GM18867 (cell line): ENCODE data around the gene ADAMTS13.

Experiments
- ATAC-seq: cut with Tn5 transposase; IDR thresholded peaks from one replicate; pipeline ENCODE4 v1.9.1; 2021; ENCODE audit warnings: mild to moderate bottlenecking, moderate library complexity; ENCODE audit not compliant: unreplicated experiment

ADAMTS13 gene

DNA sequence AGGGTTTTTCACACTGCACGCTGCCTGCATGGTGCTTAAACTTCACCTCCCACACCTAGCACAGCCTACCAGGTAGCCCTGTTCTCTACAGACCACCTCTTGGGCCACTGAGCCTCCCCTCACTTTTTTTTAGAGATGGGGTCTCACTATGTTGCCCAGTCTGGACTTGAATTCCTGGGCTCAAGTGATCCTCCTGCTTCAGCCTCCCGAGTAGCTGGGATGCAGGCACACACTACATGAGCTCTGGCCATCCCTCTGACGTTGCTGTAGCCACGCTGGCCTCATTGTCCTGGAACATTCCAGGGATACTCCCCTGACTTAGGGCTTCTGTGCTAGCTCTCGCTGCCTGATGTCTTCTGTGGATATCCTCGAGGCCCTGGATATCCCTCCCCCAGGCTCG is 30.4 kb downstream of the ADAMTS13 start:
- ATAC-seq, result no peak

DNA sequence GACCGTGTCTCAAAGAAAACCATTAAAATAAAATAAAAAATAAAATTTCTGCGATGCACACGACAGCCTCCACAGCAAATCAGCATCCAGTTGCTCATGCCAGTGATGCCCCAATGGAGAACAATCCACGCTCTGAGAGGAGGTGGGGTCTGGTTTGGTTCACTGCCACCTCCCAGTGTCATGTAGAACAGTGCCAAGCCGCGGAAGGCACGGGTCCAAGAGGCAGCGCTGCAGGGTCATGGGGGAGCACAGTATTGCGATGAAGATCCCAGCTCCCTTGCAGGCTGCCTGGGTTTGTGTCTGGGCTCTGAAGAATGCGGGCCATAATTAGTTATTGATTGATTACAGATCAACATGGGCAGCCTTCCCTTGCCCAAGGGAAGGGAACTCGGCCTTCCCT is 31.5 kb downstream of the ADAMTS13 start:
- ATAC-seq, result no peak

DNA sequence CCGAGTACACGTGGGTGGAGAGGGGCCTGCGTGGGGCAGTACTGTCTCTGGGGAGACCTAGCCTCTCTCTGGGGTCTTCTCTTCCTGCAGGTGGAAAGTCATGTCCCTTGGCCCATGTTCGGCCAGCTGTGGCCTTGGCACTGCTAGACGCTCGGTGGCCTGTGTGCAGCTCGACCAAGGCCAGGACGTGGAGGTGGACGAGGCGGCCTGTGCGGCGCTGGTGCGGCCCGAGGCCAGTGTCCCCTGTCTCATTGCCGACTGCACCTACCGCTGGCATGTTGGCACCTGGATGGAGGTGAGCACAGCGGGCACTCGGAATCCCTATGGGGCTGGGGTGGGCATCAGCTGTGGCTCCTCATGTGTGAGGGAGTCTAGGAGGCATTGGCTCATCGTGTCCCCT is 32.2 kb downstream of the ADAMTS13 start:
- ATAC-seq, result no peak

DNA sequence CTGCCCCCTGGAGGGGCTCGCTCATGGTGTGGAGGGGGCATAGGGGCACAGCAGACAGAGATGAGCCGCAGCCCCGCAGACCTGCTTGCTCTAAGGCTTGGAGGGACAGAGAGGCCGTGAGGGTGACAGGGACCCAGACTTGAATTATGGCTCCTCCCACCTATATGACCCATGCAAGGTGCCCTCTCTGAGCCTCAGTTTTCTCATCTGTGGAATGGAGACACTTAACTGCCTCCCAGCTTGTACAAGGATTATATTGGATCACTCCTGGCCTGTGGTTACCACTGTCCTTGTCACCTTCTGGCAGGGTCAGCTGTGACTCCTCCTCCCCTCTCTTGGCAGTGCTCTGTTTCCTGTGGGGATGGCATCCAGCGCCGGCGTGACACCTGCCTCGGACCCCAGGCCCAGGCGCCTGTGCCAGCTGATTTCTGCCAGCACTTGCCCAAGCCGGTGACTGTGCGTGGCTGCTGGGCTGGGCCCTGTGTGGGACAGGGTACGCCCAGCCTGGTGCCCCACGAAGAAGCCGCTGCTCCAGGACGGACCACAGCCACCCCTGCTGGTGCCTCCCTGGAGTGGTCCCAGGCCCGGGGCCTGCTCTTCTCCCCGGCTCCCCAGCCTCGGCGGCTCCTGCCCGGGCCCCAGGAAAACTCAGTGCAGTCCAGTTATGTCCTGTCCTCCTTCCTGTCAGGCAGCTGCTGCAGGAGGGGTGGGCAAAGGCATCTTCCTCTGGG is 32.9 kb downstream of the ADAMTS13 start:
- no peak for ATAC-seq

DNA sequence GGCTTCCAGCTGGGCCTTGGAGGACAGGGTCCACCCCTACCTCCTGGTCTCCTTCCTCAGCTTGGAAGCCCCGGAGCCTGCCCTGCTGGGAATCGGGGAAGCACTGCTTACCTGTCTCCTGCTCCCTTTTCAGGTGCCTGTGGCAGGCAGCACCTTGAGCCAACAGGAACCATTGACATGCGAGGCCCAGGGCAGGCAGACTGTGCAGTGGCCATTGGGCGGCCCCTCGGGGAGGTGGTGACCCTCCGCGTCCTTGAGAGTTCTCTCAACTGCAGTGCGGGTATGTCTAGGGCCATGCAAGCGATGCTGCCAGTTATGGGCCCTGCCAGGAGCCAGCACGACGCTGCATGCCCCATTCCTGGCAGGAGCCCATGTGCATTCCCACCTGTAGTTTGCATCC is 33.8 kb downstream of the ADAMTS13 start:
- no peak for ATAC-seq

DNA sequence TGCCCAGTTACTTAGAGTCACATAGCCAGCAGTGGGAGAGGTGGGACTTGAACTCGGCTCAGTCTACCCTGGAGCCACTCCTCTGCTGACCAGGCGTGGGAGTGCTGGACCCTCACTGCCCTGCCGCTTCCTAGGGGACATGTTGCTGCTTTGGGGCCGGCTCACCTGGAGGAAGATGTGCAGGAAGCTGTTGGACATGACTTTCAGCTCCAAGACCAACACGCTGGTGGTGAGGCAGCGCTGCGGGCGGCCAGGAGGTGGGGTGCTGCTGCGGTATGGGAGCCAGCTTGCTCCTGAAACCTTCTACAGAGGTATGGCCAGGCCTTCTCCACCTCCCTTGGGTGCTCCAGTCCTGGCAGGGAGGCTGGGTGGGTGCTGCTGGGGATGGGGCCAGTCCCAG is 34.2 kb downstream of the ADAMTS13 start:
- ATAC-seq, result no peak

DNA sequence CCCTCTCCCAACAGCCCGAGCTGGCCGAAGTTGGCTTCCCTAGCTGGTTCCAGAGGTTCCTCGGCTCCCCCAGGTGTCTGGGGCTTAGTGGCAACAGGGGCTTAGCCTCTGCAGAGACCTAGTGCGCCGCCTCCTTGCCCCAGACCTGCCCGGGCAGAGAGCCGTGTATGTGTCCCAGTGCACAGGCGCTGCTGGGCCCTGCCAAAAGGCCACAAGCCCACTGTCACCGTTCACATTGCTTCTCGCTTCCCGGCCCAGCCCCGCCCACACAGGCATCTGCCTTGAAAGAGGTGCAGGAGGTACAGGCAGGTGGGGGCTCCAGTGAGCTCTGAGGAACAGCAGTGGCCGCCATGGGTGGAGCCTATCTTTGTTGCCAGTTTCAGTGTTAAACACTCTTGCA is 35.1 kb downstream of the ADAMTS13 start:
- no peak for ATAC-seq

DNA sequence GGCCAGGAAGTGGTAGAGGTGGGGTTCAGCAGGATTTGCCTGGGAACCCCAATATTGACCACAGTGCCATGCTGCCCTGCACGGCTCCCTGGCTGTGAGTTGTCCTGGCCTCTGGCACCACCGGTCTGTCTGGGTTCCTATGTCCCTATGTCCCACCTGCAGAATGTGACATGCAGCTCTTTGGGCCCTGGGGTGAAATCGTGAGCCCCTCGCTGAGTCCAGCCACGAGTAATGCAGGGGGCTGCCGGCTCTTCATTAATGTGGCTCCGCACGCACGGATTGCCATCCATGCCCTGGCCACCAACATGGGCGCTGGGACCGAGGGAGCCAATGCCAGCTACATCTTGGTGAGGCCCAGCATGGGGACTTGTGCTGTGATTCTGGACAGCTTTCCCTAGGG is 35.6 kb downstream of the ADAMTS13 start:
- no peak for ATAC-seq

DNA sequence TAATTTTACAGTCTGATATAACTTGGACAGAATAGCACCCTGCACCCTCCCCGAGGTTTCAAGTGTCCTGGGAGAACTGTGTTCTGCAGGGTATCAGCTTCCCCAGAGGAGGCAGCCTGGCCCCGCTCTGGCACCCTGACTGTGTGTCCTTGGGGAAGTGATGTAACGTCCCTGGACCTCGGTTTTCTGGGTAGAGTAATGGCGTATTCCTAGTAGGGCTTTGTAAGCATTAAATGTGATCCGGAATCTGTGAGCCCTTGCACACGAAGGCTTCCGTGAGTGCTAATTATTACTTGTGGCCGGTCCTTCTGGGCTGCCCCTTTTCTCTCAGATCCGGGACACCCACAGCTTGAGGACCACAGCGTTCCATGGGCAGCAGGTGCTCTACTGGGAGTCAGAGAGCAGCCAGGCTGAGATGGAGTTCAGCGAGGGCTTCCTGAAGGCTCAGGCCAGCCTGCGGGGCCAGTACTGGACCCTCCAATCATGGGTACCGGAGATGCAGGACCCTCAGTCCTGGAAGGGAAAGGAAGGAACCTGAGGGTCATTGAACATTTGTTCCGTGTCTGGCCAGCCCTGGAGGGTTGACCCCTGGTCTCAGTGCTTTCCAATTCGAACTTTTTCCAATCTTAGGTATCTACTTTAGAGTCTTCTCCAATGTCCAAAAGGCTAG is 36.6 kb downstream of the ADAMTS13 start:
- no peak for ATAC-seq

DNA sequence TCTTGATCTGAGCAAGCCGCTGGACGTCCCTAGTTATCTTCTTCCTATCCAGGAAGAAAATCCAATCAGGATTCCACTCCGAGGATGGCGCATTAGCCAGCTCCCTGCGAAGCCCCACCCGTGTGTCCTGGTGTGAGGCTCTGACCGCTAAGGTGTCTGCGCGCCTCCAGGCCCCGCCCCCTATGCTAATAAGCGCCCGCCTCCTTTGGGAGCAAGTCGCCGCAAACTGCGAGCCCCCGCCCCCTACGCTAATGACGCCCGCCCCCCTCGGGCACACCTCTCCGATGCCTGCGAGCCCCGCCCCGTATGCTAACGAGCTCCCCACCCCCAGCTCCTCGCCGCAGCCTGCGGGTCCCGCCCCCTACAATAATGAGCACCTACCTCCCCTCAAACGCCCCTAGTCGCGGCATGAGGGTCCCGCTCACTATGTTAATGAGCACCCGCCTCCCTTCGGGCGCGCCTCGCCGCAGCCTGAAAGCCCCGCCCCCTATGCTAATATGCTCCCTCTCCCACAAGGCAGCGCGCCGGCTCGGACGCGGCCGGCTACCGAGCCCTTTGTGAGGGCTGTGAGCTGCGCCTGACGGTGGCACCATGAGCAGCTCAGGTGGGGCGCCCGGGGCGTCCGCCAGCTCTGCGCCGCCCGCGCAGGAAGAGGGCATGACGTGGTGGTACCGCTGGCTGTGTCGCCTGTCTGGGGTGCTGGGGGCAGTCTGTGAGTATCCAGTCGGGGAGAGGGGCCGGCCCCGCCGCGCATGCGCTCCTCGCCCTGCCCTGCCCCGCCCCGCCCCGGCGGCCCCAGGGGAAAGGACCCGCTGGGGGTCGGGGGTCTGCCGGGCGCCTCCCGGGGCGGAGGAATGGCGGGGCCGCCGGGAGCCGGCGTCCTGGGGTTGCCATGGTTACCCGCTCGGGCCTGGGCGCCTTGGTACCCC is 37.6 kb downstream of the ADAMTS13 start, which contains the start of gene CACFD1:
Gene CACFD1, plus strand, starts transcription at position 503 of the 929 bp plus-strand sequence. Its CDS starts 89 bp downstream, at position 592.
- ATAC-seq, result peak; percentile 71

DNA sequence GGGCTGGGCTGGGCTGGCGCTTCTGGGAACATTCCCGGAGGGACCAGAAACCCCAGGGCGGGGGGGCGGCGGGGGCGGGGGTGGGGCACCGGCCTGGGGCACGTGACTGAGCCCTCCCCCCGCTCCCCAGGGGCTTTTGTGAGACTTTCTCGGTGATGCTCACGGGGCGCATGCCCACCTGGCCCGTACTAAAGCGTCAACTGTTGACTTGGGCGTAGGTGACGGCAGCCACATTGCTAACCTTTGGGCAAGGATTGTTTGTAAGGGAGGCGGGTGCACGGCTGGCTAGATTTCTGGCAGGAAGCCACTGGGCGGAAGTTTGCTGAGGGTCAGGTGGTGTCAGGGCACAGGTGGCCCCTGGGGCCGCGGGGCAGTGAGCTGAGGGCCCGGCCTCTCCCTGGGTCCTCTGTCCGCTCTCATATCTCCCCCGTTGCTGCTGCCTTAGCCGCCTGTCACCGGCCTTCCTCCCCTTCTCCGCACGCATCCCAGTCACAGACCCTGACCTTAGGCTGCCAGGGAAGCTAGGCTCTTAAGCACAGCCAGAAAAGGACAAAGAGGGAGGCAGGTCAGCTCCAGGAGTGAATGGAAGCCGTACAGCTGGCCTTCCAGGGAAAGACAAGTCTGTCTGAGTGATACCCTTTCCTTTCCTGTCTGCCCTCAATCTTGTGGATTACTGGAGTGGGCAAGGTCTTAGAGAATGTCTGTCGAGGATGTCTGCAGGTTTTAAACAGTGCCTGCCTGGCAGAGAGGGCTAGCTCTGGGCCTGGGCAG is 38.4 kb downstream of the ADAMTS13 start:
- ATAC-seq, result no peak

DNA sequence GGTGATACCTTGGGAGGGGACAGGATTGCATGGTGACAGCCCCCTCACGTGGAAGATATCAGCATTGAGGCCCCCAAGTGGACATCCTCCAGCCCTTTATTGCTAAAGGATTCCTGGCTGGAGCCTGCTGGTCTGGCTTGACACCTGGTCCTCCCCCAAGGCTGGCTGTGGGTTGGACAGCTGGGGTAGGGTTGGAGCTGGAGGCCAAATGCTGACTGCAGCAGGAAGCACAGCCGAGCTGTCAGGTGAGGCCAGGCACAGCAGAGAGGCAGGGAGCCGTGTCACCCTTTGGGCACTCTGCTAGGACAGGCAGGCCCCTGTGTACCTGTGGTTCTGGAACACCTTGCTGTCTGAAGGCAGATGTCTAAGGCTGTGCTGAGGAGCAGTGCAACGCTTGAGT is 39.8 kb downstream of the ADAMTS13 start:
- no peak for ATAC-seq

DNA sequence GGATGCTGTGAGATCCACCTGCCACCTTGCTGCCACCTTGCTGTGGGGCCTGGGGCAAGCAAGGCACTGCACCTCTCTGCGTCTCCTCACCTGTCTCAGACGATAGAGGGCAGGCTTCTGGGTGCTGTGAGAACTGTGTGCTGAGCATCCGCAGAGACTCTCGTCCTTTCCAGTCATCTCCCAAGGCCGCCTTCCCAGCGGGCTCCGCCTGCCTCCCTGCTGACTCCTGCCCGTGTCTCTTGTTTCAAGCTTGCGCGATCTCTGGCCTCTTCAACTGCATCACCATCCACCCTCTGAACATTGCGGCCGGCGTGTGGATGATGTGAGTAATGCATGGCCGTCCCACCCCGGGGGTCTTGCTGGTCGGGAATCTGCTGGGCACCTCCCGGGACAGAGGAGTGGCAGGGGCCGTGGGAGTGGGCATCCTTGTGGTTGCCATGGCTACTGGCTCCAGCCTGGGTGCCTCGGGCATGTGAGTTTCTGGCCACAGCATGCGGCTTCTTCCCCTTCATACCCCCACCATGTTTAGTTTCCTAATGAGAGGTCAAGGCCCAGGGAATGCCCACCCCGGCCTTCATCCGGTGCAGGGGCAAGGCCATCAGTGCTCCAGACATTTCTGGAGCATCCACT is 41.2 kb downstream of the ADAMTS13 start:
- no peak for ATAC-seq

DNA sequence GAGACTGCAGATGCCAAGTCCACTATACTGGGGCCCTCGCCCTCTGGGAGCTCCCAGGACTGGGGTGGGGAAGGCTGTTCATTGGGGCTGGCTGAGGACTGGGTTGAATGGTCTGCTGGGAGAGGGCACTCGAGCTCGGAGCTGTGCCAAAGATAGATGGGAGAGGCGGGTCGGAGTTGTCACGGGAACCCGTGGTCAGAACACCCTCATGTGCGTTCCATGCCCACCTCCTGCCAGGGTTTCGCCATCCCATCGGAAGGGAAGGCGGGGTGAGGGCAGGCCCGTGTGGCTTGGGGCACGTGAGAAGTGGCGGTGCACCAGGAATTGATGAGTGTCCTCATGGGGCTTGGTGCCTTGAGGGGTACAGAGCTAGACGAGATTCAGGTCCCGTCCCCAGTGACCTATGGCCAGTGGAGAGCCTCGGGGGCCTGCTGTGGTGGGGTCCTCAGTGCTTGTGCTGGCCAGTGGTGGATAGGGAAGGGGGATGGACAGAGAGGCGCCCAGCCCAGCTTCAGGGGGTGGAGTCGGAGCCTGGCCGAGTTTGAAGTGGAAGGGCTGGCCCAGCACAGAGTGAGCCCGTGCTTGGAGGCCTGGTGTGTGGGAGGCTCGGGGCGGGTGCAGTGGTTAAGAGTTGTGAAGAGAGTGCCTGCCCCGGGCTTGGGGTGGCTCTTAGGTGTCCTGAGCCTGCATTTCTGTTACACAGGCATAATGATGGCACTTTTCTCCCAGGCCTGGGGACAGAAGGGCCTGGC is 41.9 kb downstream of the ADAMTS13 start:
- no peak for ATAC-seq

DNA sequence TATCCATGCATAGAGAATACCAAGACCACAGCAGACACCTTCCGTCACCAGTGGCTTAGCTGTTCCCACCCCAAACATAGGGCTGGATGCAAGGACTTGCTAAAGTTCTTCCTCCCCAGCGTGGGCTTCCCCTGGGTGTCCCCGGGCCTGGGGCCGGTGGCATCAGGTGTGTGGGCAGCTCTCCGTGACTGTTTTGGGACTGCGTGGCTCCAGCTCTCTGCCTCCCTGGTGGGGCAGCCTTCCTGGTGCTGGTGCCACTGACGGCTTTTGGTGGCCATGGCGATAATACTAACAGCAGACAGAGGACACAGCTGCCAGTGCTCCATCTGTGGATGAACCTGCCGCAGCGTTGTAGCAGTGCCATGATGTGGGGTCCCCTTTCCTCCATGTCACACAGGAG is 42.5 kb downstream of the ADAMTS13 start:
- ATAC-seq, result no peak

DNA sequence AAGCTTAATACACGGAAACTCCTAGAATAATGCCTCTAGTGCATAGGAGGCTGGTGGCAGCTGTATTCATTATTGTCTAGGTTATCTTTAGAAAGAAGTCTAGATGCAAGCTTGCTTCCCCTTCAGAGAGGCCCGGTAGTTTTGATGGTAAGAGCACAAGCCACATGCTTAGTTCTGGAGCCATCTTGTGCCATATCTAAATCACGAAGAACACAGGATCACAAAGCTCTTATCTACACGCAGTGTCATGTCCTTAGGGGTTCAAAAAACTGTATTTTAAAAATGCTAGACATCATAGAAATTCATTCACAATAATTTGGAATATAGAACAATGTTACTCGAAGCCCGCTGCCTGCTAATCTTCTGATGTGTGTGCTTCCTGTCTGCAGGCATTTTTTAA is 43.8 kb downstream of the ADAMTS13 start:
- ATAC-seq, result no peak

DNA sequence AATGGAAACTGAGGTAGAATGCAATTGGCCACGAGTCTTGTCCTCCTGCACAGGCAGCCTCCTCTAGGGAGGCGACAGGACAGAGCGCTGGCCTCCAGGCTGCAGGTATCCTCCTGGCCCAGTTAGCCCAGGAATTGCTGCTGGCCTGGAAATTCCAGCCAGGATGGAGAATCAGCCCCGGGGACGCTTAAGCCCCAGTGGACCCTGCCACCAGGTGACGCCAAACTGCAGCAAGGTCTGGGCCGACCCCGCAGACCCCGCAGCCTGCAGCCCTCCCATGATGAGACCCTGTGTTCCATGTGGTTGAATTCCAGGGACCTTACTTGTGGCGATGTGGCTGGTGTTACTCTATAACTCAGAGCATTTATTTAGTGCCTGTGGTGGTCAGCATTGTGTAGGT is 44.9 kb downstream of the ADAMTS13 start:
- ATAC-seq, result no peak

DNA sequence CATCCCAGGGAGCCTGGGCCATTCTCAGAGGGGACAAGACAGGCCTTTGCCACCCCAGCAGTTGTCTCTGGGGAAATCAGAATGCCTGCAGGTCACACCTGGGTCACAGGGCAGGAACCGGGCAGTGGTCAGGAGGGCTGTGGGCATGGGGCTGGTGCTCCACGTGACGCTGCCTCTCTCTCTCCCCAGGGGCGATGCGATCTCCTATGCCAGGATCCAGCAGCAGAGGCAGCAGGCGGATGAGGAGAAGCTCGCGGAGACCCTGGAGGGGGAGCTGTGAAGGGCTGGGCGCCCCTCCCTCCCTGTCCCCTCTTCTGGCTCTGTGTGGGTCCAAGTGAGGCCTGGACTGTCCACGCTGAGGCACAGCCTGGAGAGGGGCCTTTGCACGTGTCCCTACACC is 46.2 kb downstream of the ADAMTS13 start:
- ATAC-seq, result no peak

DNA sequence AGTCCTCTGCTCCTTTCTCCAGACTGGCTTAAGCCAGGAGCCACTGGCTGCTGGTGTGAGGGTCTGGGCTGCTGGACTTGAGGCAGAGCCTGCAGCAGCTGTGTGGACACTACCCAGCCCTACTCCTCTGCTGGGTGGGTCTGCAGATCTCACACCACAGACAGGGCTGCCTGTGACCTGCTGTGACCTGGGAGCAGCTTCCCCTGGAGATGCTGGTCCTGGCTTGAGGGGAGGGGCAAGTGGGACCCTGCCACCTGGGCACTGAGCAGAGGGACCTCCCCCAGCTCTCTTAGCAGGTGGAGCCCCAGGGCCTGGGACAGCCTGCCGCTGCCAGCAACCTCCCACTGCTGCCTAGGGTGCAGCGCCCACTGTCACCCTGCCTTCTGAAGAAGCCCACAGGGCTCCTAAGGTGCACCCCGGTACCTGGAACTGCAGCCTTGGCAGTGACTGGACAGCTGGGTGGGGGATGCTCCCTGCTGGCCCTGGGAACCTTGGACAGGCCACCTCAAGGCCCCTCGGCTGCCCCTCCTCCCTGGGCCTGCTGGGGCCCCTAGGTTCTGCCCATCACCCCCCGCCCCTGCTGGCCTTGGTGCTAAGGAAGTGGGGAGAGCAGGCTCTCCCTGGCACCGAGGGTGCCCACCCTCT is 46.7 kb downstream of the ADAMTS13 start:
- no peak for ATAC-seq
